NCI-H82 treated with DMSO at 0.1 percent for 48 hours (cell line): ENCODE results near the gene MRTFB.

Experiments
- DNase-seq: peaks from one replicate; lab custom pipeline; 2025; ENCODE audit not compliant: unreplicated experiment; lab: John Stamatoyannopoulos, UW

MRTFB gene

DNA sequence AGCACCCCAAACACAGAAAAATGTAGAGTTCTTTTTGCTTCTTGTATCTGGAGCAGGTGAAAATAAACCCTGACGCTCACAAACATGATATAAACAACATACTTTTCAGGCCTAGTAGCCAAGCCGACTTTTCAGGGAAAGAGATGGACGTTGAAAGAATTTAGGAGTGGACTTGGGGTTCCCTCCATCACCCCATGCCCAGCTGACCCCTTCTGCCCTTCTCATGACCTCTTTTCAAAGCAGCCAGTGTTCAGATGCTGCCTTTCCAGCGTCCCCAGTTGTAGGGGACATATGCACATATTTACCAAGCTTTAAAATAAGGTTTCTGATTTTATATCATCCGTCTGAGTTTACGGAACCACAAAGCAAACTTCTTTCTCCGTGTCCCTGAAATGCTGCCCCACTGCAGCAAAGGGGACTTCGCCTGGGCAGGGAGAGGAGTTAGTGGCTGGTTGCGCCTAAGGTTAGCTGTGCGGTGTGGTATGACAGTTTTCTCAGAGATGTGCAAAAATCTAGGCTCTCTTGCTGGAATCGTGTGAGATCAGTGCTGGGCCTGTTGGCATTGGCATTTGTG is 235.5 kb downstream of the MRTFB start:
- DNase-seq: no peak

DNA sequence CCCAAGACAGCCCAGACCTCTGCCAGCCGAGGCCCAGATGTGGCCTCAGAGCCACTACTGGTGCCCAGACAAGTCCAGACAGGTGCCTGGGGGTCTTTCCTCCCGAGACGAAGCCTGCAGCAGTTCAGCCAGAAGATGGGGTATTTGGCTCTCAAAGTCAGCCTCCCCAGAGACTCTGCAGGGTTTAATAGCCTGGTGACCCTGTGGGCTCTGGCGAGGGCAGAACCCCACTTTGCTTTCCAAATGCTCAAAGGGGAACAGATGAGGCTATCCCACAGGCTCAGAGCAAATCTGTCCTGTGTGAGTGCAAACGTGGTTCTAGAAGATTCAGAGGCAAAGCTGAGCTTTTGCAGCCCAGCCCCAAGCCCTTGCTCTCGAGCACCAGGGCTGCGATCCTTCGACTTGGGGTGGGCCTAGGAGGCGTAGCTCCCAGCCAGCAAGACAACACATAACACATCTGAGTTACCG is 236.0 kb downstream of the MRTFB start:
- no peak for DNase-seq

DNA sequence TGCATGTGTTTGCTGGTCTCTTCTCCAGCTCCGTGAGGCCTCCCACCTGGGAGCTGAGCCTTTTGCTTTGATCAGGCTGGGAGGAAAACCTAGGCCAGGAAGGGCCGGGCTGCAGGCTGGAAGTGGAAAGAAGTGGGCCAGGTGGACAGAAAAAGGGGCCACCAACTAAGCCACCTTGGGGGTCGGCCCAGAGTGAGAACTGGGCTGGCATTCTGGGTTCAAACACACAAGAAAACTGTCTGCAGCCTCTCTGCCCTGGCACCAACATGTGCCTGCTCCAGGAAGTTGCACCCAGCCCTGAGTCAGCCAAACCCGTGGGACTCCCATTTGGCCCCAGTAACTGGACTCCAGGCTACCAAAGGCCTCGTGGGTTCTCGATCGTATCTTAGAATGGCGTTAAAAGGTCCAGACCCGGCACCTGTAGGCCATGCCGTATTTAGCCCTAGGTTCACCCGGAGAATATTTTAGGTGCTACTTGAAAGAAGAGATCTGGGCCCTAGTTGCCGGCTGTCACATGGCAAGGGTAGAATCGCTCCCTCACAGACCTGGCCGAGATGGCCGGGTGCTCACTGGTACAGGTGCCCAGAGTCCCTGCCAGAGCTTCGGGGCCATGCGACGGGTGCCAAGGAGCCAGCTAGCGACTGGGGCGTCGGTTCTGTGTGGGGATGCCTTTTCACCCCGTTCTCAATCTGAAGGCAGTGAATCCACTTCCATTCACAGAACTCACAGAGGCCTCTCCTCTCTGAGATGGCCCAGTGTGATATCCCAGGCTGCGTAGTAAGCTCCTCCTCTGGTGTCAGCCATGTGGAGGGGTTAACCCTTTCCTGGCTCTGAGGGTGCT is 236.6 kb downstream of the MRTFB start:
- no peak for DNase-seq

DNA sequence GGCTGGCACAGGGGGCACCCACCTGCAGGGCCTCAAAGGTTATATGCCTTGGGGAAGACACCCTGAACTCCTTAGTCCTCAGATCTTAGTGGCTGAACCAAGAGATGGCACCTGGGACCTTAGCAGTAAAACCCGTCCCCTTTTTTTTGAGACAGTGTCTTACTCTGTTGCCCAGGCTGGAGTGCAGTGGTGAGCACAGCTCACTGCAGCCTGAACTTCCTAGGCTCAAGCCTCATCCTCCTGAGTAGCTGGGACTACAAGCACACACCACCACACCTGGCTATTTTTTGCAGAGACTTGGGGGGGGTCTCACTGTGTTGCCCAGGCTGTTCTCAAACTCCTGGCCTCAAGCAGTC is 237.2 kb downstream of the MRTFB start:
- no peak for DNase-seq

DNA sequence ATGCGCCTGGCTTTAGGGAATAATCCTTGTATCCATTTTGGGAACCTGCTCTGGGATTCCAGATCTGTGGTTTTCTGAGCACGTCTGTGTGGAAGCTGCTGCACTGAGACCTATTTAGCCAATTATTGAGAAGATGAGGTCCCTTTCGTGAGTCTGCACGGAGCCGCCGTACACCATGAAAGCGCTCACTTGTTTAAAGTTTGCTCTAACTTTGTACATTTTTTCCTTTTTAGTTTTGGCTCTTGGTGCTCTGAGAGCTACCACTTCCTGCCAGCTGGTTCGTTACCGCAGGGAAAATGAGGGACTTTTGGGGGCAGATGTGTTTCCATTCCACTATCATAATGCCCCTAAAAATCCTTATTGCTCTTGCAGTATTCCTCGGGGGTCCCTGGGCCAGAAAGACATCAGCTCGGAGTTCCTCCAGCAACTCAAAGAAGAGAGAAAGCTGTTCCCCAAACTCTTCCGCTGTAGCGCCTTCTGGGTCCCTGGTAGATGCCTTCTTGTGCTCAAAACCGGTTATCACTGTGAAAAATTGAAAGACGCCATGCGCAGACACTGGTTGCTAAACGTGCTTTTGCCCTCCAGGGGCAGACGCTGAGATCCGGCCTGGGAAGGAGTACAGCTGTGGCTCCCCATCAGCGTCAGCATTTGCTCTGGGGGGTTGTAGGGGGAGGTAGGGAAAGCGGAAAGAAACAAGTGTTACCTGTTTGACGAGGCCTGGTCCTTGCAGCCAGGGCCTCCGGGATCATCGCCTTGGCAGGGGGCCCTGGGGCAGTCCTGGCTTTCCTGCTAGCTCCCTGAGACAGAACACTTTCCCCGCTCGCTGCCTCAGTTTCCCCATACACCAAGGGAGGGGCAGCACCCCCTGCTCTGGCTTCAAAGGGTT is 238.1 kb downstream of the MRTFB start:
- DNase-seq: no peak

DNA sequence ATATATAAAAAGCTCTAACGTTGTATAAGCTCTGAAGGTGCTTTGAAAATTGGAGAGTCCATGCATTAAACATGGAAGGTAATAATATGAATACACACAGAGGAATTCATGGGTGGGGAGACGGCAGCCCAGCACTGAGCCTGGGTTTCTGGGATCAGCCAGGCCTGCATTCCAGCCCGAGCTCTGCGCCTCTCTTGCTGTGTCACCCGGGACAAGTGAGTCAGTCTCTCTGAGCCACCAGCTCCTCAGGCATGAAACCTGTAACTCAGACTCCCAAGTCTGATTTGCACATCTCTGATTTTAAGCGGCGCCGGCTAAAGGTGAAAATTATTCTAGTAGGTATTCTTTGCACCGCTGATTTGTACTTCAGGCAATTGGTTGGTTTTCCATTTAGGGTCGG is 238.8 kb downstream of the MRTFB start:
- DNase-seq: no peak

DNA sequence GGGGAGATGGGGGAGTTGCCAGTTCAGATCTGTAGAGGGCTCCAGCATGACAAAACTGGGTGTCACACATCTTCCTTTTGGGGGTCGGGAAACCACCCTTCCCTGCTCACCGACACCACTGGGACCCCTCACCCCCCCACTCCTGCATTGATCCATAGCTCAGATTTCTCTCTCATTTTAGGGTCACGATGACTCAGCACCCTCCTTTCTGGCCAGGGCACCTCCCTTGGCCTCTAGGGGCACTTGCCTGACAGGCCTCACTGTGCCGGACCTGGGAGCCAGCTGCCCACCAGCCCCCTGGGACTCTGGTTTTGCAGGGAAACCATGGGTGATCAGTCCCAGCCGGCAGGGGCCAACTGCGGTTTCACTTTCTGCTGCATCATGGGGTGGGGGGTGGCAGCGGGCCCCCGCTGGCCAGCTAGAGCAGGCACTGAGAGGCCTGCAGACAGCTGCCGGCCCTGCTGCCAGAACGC is 239.4 kb downstream of the MRTFB start:
- no peak for DNase-seq

DNA sequence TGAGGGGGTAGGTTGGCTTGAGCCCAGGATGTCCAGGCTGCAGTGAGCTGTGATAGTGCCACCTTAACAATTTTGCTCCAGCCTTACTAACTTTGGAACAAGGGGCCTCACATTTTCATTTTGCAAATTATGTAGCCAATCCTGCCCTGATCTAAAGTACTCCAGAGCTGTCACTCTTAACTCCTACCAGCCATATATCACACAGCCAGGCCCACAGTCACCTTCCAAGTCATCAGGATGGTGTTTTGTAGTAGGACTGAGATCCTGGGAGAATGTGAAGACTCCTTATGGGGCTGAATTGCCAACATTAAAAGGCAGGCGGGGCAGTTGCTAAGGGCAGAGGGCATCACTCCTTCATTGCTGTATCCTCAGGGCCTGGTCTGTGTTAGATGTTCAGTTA is 243.0 kb downstream of the MRTFB start:
- no peak for DNase-seq

DNA sequence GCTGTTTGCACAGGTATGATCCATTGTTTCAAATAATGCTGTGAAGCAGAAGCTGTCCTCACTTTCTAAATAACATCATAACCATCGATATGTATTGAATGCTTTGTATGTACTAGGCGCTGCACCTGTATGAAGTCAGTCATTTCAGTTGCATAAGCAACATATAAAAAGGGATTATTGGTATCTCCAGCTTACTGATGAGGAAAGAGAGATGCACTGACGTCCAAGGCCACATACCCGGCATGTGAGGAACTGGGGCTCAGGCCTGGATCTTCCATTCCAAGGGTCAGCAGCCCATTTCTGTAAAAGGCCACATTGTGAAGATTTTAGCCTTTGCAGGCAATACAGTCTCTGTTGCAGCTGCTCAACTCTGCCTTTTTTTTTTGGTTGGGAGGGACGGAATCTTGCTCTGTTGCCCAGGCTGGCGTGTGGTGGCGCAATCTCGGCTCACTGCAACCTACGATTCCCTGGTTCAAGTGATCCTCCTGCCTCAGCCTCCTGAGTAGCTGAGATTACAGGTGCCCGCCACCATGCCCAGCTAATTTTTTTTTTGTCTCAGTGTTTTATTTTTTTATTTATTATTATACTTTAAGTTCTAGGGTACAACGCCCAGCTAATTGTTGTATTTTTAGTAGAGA is 244.7 kb downstream of the MRTFB start:
- DNase-seq: no peak
